NCI-H460 (cell line): ENCODE measurements around the gene FAM187B. TPM values are rescaled to one million over a fixed set of nuclear protein-coding genes. Genes with fewer than 3 reads are reported as not detected.

Source experiments
- DNase-seq: peaks from one replicate; pipeline ENCODE4 v3.0.0-alpha.2; 2016; ENCODE audit warnings: low read depth; ENCODE audit errors: extremely low read depth
- polyA plus RNA-seq: library from polyadenylated mRNA; depleted of rRNA; stranded (reverse); fragments of >200 nt; gene quantifications from 2 replicates; pipeline ENCODE4 v1.2.3, GENCODE V29; 2014; cell fraction: nucleus; rRNA removed
- total RNA-seq: library from RNA; depleted of rRNA; stranded (reverse); fragments of >200 nt; shearing (Covaris generic); gene quantifications from 2 replicates; pipeline ENCODE4 v1.2.3, GENCODE V29; 2014; rRNA removed

FAM187B gene
- total RNA-seq = not detected in 2 replicates
- not detected in 2 replicates for polyA plus RNA-seq

- DNase-seq = no peak
Observed at GRCh38 chr19:35228177-35228930, at the start of gene FAM187B. FAM187B (minus strand) TSS chr19:35228739; CDS start chr19:35228680, 59 bp downstream.

- DNase-seq = no peak
Observed at GRCh38 chr19:35276706-35277281, 48.3 kb upstream of the FAM187B start.

- DNase-seq = no peak
Observed at GRCh38 chr19:35274323-35274722, 45.8 kb upstream of the FAM187B start.

- DNase-seq = no peak
Observed at GRCh38 chr19:35273686-35274259, 45.2 kb upstream of the FAM187B start.

- no peak for DNase-seq
Observed at GRCh38 chr19:35272954-35273649, 44.6 kb upstream of the FAM187B start.

- DNase-seq = no peak
Observed at GRCh38 chr19:35272122-35272719, 43.7 kb upstream of the FAM187B start.

GRCh38 chr19:35271546-35271945 lies 43.0 kb upstream of the FAM187B start:
- no peak for DNase-seq

- DNase-seq = no peak
Observed at GRCh38 chr19:35270381-35270811, 41.9 kb upstream of the FAM187B start.

- peak; percentile 62 for DNase-seq
Observed at GRCh38 chr19:35269438-35270117, 41.0 kb upstream of the FAM187B start.

- DNase-seq = peak; percentile 46
Observed at GRCh38 chr19:35268536-35269437, 40.2 kb upstream of the FAM187B start, which contains the start of gene USF2. USF2 (plus strand) TSS chr19:35268962; CDS start chr19:35269102, 140 bp downstream.

- peak; percentile 58 for DNase-seq
Observed at GRCh38 chr19:35267818-35268535, 39.4 kb upstream of the FAM187B start.

- peak; percentile 20 for DNase-seq
Observed at GRCh38 chr19:35267353-35267817, 38.8 kb upstream of the FAM187B start.

GRCh38 chr19:35266520-35267352 lies 38.2 kb upstream of the FAM187B start:
- DNase-seq = no peak

GRCh38 chr19:35265900-35266519 lies 37.5 kb upstream of the FAM187B start:
- DNase-seq = no peak

GRCh38 chr19:35265126-35265899 lies 36.8 kb upstream of the FAM187B start:
- no peak for DNase-seq
